GM12878 (cell line): Measurements from ENCODE around the gene IER3IP1. TPM values are rescaled to one million over a fixed set of nuclear protein-coding genes. Genes with fewer than 3 reads are reported as not detected.

Experiments
- ATAC-seq: fragments of 200-7000 bp; cut with Tn5 transposase; 3 replicates; pipeline ENCODE4 v1.9.1; 2020; ENCODE audit warnings: mild to moderate bottlenecking, moderate library complexity
- BruUV-seq: library from RNA; stranded (reverse); fragments of 400-500 nt; replicated peaks from 2 replicates; lab custom pipeline; 2021; lab: Mats Ljungman, UMichigan
- CTCF ChIA-PET: fragments of 300-600 bp; sonication (Branson Sonifier 250); formaldehyde crosslinking; extraction: SDS; loops from one replicate; lab custom pipeline; 2021; ENCODE audit warnings: inconsistent platforms; lab: Yijun Ruan, JAX
- POLR2A ChIA-PET: fragments of 350-600 bp; formaldehyde crosslinking; extraction: SDS; loops from one replicate; lab custom pipeline; 2021; ENCODE audit warnings: inconsistent platforms; lab: Charles Lee
- RAD21 ChIA-PET: fragments of 300-600 bp; sonication (Branson Sonifier 250); formaldehyde crosslinking; loops from one replicate; lab custom pipeline; 2023; ENCODE audit warnings: antibody characterized with exemption; ENCODE audit not compliant: unreplicated experiment; lab: Charles Lee
- SMC1A ChIA-PET: fragments of 300-600 bp; sonication (Branson Sonifier 250); formaldehyde crosslinking; loops from one replicate; lab custom pipeline; 2023; ENCODE audit not compliant: unreplicated experiment, uncharacterized antibody; lab: Charles Lee
- DNase-seq: peaks from one replicate; pipeline ENCODE4 v3.0.0-alpha.2; 2011; ENCODE audit warnings: low read depth, low spot score
- FAIRE-seq: peaks from 3 replicates; lab custom pipeline; 2011; peaks lifted over from hg19 to GRCh38; lab: Jason Lieb, UNC
- H2AFZ ChIP-seq: 2 replicates; pipeline ENCODE4 v1.6.0; 2011; ENCODE audit warnings: low read depth, low read length, control low read depth; ENCODE audit not compliant: control insufficient read depth
- H3K27ac ChIP-seq: 2 replicates; pipeline ENCODE4 v1.5.1; 2011; ENCODE audit warnings: control low read depth; ENCODE audit not compliant: control insufficient read depth, insufficient read depth
- H3K27me3 ChIP-seq, 2 experiments: replicated peaks in 1 of 2; 2 replicates each; pipeline versions ENCODE4 v1.6.0 to v1.6.1; 2011; ENCODE audit warnings: low read length in 1 of 2; ENCODE audit not compliant: control insufficient read depth in 2 of 2, insufficient read depth in 2 of 2
- H3K36me3 ChIP-seq, 2 experiments: 2 replicates each; pipeline ENCODE4 v1.5.1; 2011; ENCODE audit warnings: low read length in 1 of 2; ENCODE audit not compliant: control insufficient read depth in 2 of 2, insufficient read depth in 2 of 2
- H3K4me1 ChIP-seq: 2 replicates; pipeline ENCODE4 v1.6.1; 2011; ENCODE audit warnings: mild to moderate bottlenecking, low read length, moderate library complexity, mixed read lengths; ENCODE audit not compliant: control insufficient read depth, insufficient read depth
- H3K4me2 ChIP-seq: 2 replicates; pipeline ENCODE4 v1.6.0; 2011; ENCODE audit warnings: control low read depth; ENCODE audit not compliant: control insufficient read depth, insufficient read depth
- H3K4me3 ChIP-seq: fragments of 200-600 bp; sonication (generic); 2 replicates; pipeline ENCODE4 v1.5.1; 2016
- H3K79me2 ChIP-seq: 2 replicates; pipeline ENCODE4 v1.6.0; 2011; ENCODE audit warnings: low read length; ENCODE audit not compliant: control insufficient read depth, insufficient read depth
- H3K9ac ChIP-seq: 2 replicates; pipeline ENCODE4 v1.8.0; 2011; ENCODE audit warnings: low read length, control low read depth, mixed read lengths; ENCODE audit not compliant: control insufficient read depth, insufficient read depth
- H3K9me3 ChIP-seq: replicated peaks from 3 replicates; pipeline ENCODE4 v1.5.1; 2011; ENCODE audit warnings: mild to moderate bottlenecking, low read length; ENCODE audit not compliant: control insufficient read depth, insufficient read depth
- H4K20me1 ChIP-seq: 2 replicates; pipeline ENCODE4 v1.6.0; 2011; ENCODE audit not compliant: control insufficient read depth, insufficient read depth
- BHLHE40 ChIP-seq, 2 experiments: fragments of 450-650 bp in 1 of 2; IDR thresholded peaks; 2 replicates each; pipeline ENCODE4 v1.6.1; 2011 to 2017; ENCODE audit warnings: low read depth in 2 of 2, borderline replicate concordance in 1 of 2, improper control_type of control experiment in 1 of 2, low read length in 1 of 2, mild to moderate bottlenecking in 1 of 2
- E2F4 ChIP-seq: IDR thresholded peaks from 2 replicates; pipeline ENCODE4 v1.6.1; 2012; ENCODE audit warnings: low read depth, low read length, improper control_type of control experiment
- HCFC1 ChIP-seq: fragments of 150-350 bp; IDR thresholded peaks from 2 replicates; pipeline ENCODE4 v1.6.1; 2014; ENCODE audit warnings: low read length
- JUND ChIP-seq: IDR thresholded peaks from 2 replicates; pipeline ENCODE4 v1.6.1; 2012; ENCODE audit warnings: low read depth, mild to moderate bottlenecking, low read length, improper control_type of control experiment, moderate library complexity
- KAT2A ChIP-seq: conservative IDR thresholded peaks from 2 replicates; pipeline ENCODE4 v1.6.1; 2011; ENCODE audit warnings: low read depth, low read length; ENCODE audit not compliant: control insufficient read depth
- RAD51 ChIP-seq: fragments of 450-650 bp; IDR thresholded peaks from 2 replicates; pipeline ENCODE4 v1.6.1; 2016; ENCODE audit warnings: moderate library complexity, mild to moderate bottlenecking, inconsistent platforms
- SIN3A ChIP-seq: IDR thresholded peaks from 2 replicates; pipeline ENCODE4 v1.6.1; 2012; ENCODE audit warnings: low read depth, low read length, improper control_type of control experiment
- TAF1 ChIP-seq: IDR thresholded peaks from 2 replicates; pipeline ENCODE4 v1.6.1; 2011; ENCODE audit warnings: mild to moderate bottlenecking, low read depth, low read length, borderline replicate concordance
- WGBS: methylation state at CpG from one replicate; pipeline ENCODE4 v1.1.6; 2016; ENCODE audit warnings: low lambda C conversion rate; ENCODE audit not compliant: insufficient replicate concordance, insufficient coverage; ENCODE audit errors: missing lambda C conversion rate; 5-methylcytosine and 5-hydroxymethylcytosine counted together
- in situ Hi-C: fragments of 300-500 bp; cut with MboI; formaldehyde crosslinking; loops from 9 replicates; pipeline ENCODE4 v1.14.3; 2018; ENCODE audit warnings: mixed read lengths
- intact Hi-C: fragments of 100-400 bp; cut with micrococcal nuclease; formaldehyde crosslinking; loops from one replicate; pipeline ENCODE4 v1.14.2; 2022; ENCODE audit not compliant: unreplicated experiment
- polyA plus RNA-seq, 11 experiments: library from polyadenylated mRNA; depleted of rRNA in 4 of 11; unstranded in 6 of 11; stranded (reverse) in 5 of 11; fragments of >200 nt; fragmentation: Nextera tagmentation in 4 of 11; fragmentation: Illumina TruSeq in 1 of 11; extraction: Ambion mirVana in 4 of 11; extraction: Trizol in 1 of 11; gene quantifications; 1 replicate in 1 of 11; 2 replicates in 10 of 11; pipeline versions ENCODE4 v1.2.1 to v1.2.3, GENCODE V29; 2011 to 2016; ENCODE audit warnings: inconsistent platforms in 2 of 11, missing spikeins in 2 of 11, low read depth in 1 of 11
- total RNA-seq, 4 experiments: library from RNA; depleted of rRNA in 3 of 4; stranded (reverse); fragments of >200 nt in 3 of 4; fragmentation: Illumina TruSeq in 1 of 4; extraction: Trizol in 1 of 4; gene quantifications; 2 replicates each; pipeline versions ENCODE4 v1.2.1 to v1.2.3, GENCODE V29; 2013 to 2021
- TF ChIP-seq, protein P1 (sequence below): fragments of 150-350 bp; IDR thresholded peaks from 2 replicates; pipeline ENCODE4 v1.6.1; 2014; ENCODE audit warnings: mild to moderate bottlenecking, low read depth, low read length
- TF ChIP-seq, protein P2 (sequence below): fragments of 450-650 bp; IDR thresholded peaks from 2 replicates; pipeline ENCODE4 v1.6.1; 2016; ENCODE audit warnings: mild to moderate bottlenecking, moderate library complexity, borderline replicate concordance
- TF ChIP-seq, protein P3 (sequence below): IDR thresholded peaks from 2 replicates; pipeline ENCODE4 v1.6.1; 2012; ENCODE audit warnings: low read depth, low read length, improper control_type of control experiment

The IER3IP1 gene
- total and polyA plus RNA-seq, 10 of the 15 experiments (the other 5 are each of a cell fraction or from before 2014, with no cell fraction given), result 7.9 to 40.9 (median 28.1) TPM

DNA sequence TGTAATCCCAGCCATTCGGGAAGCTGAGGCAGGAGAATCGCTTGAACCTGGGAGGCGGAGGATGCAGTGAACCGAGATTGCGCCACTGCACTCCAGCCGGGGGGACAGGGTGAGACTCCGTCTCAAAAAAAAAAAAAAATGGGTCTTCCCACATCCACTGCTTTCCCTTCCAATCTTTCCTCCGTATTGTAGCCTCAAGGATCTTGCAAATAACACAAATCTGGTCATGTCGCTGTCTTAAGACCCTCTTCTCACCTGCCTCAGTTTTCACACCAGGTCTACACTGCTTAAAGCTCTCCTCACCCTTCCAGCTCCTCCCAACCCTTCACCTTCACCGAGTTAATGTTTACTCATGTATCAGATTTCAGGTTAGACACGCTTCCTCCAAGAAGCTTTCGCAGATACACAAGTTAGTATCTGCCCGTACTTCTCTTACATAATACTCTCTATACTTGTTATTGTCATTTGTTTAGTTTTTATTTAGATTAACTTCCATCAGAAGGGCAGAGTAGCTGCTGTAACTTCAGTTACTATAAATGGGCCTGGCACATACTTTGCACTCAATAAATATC, 1.5 kb downstream of the IER3IP1 start (continued):
- TF ChIP-seq HCFC1, result no peak
- TF ChIP-seq, all 136 proteins: peak for 0

- Histone ChIP-seq H3K9me3 (no peaks in the 10 kb centered on the region), H4K20me1 (no peaks in the 10 kb centered on the region), H3K4me1 (peaks cover 9% of the 10 kb centered on the region; the same call in 1 of the 2 replicates), H3K9ac (no peak overlapping the region), H3K36me3 (no peaks in the 10 kb centered on the region), H3K4me3 (no peak overlapping the region), H3K27ac (no peak overlapping the region), H2AFZ (no peak overlapping the region), H3K27me3 (no peaks in the 10 kb centered on the region), H3K79me2 (peaks cover 38% of the 10 kb centered on the region), H3K4me2 (no peak overlapping the region; the same call in 1 of the 2 replicates)
- FAIRE-seq, result no peak
- intact Hi-C loops, result no loop called here
- RAD21 ChIA-PET, result no interaction called here
- CTCF ChIA-PET, result interaction anchor here (1.3 kb wide), 1 partner anchor 22 kb away, joined by 3 read pairs; the partner anchor contains the start of gene HDHD2
- SMC1A ChIA-PET, result interaction anchor here (0.6 to 1.3 kb wide), 2 partner anchors 20 to 23 kb away, joined by 3 read pairs; no protein-coding TSS in a partner anchor
- BruUV-seq, result no TSS peak
- no peak for DNase-seq
- 86% methylated on average over 2 of the region's 2 CpGs for WGBS
- no peak for ATAC-seq
- in situ Hi-C loops, result no loop called here
- POLR2A ChIA-PET, result interaction anchor here (0.5 to 0.9 kb wide), 2 partner anchors 23 to 33 kb away, joined by 3 read pairs; no protein-coding TSS in a partner anchor
- TF ChIP-seq KAT2A, result no peak
- TF ChIP-seq E2F4, result no peak
- no peak for TF ChIP-seq RAD51
- TF ChIP-seq, protein P1, sequence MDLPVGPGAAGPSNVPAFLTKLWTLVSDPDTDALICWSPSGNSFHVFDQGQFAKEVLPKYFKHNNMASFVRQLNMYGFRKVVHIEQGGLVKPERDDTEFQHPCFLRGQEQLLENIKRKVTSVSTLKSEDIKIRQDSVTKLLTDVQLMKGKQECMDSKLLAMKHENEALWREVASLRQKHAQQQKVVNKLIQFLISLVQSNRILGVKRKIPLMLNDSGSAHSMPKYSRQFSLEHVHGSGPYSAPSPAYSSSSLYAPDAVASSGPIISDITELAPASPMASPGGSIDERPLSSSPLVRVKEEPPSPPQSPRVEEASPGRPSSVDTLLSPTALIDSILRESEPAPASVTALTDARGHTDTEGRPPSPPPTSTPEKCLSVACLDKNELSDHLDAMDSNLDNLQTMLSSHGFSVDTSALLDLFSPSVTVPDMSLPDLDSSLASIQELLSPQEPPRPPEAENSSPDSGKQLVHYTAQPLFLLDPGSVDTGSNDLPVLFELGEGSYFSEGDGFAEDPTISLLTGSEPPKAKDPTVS, result no peak
- TF ChIP-seq, protein P2, sequence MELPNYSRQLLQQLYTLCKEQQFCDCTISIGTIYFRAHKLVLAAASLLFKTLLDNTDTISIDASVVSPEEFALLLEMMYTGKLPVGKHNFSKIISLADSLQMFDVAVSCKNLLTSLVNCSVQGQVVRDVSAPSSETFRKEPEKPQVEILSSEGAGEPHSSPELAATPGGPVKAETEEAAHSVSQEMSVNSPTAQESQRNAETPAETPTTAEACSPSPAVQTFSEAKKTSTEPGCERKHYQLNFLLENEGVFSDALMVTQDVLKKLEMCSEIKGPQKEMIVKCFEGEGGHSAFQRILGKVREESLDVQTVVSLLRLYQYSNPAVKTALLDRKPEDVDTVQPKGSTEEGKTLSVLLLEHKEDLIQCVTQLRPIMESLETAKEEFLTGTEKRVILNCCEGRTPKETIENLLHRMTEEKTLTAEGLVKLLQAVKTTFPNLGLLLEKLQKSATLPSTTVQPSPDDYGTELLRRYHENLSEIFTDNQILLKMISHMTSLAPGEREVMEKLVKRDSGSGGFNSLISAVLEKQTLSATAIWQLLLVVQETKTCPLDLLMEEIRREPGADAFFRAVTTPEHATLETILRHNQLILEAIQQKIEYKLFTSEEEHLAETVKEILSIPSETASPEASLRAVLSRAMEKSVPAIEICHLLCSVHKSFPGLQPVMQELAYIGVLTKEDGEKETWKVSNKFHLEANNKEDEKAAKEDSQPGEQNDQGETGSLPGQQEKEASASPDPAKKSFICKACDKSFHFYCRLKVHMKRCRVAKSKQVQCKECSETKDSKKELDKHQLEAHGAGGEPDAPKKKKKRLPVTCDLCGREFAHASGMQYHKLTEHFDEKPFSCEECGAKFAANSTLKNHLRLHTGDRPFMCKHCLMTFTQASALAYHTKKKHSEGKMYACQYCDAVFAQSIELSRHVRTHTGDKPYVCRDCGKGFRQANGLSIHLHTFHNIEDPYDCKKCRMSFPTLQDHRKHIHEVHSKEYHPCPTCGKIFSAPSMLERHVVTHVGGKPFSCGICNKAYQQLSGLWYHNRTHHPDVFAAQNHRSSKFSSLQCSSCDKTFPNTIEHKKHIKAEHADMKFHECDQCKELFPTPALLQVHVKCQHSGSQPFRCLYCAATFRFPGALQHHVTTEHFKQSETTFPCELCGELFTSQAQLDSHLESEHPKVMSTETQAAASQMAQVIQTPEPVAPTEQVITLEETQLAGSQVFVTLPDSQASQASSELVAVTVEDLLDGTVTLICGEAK, result no peak
- TF ChIP-seq BHLHE40 (IDR thresholded peaks at IDR 0.05; ENCODE audit: borderline replicate concordance in 1 of 2, low read depth in 2 of 2, low read length in 1 of 2), result no peak
- TF ChIP-seq HCFC1, result no peak
- TF ChIP-seq TAF1, result no peak
- TF ChIP-seq SIN3A, result no peak
- no peak for TF ChIP-seq JUND
- TF ChIP-seq, protein P3, sequence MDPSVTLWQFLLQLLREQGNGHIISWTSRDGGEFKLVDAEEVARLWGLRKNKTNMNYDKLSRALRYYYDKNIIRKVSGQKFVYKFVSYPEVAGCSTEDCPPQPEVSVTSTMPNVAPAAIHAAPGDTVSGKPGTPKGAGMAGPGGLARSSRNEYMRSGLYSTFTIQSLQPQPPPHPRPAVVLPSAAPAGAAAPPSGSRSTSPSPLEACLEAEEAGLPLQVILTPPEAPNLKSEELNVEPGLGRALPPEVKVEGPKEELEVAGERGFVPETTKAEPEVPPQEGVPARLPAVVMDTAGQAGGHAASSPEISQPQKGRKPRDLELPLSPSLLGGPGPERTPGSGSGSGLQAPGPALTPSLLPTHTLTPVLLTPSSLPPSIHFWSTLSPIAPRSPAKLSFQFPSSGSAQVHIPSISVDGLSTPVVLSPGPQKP, result no peak
Observed at GRCh38 chr18:47172476-47172875, 3.7 kb downstream of the IER3IP1 start.
